Measurements from ENCODE around the gene PNMA6A. TPM values are rescaled to one million over a fixed set of nuclear protein-coding genes. Genes with fewer than 3 reads are reported as not detected.
"Not testable (repeated sequence)": the region's sequence is repeated elsewhere in the genome, so short reads cannot be mapped to it uniquely, and the experiment has no call there.

The PNMA6A gene
- total RNA-seq, 1 experiment from 2014 or later: 7.4 TPM

DNA sequence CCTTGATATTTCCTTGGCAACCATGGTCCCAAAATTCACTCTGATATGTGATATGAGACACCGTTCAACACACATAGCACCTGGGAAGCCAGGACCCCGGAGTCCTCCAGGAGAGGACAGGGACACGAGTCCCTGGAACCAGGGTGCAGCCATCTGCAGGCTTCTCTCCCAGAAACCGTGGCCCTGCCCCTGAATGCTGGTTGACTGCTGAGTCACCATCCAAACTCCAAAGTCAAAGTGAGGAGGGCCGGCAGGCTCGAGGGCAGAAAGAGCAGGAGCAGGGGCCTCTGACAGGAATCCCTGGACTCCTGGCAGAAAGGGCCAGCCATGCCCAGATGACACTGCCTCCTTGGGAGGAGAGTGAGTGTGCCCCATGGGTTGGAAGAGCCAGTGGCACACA lies 6.9 kb upstream of the PNMA6A start:
- ChIA-PET POLR2A (no interaction called here), CTCF (no interaction called here)
- Histone ChIP-seq H3K36me3 (ENCODE audit: control insufficient read depth, insufficient read depth, low read length) (no peaks in the 10 kb centered on the region), H3K27ac (ENCODE audit: low read length) (no peak overlapping the region), H3K27me3 (ENCODE audit: control insufficient read depth, insufficient read depth, low read length) (no peaks in the 10 kb centered on the region; the same call in 1 of the 2 replicates), H3K4me3 (ENCODE audit: low read depth in 2 of 2, low read length in 2 of 2) (no peak overlapping the region), H3K4me1 (ENCODE audit: control insufficient read depth, insufficient read depth, low read length) (no peaks in the 10 kb centered on the region), H3K9me3 (ENCODE audit: control insufficient read depth, insufficient read depth, low read depth, low read length) (no peaks in the 10 kb centered on the region)
- intact Hi-C loops (cut with micrococcal nuclease; ENCODE audit: unreplicated experiment) (no loop called here), in situ Hi-C loops (cut with HindIII; ENCODE audit: low pct_unique_long_range_greater_than_20kb, low sequenced_read_pairs) (no loop called here)
- no peak for DNase-seq (ENCODE audit: low read depth, low spot score)
- ATAC-seq: no peak
- TF ChIP-seq CTCF (IDR thresholded peaks at IDR 0.05) (no peak), SIN3A (IDR thresholded peaks at IDR 0.05; ENCODE audit: borderline replicate concordance, insufficient read depth, low read depth, low read length) (no peak), POLR2AphosphoS5 (IDR thresholded peaks at IDR 0.05; ENCODE audit: low read depth, low read length) (no peak)
- TF ChIP-seq, protein P1, sequence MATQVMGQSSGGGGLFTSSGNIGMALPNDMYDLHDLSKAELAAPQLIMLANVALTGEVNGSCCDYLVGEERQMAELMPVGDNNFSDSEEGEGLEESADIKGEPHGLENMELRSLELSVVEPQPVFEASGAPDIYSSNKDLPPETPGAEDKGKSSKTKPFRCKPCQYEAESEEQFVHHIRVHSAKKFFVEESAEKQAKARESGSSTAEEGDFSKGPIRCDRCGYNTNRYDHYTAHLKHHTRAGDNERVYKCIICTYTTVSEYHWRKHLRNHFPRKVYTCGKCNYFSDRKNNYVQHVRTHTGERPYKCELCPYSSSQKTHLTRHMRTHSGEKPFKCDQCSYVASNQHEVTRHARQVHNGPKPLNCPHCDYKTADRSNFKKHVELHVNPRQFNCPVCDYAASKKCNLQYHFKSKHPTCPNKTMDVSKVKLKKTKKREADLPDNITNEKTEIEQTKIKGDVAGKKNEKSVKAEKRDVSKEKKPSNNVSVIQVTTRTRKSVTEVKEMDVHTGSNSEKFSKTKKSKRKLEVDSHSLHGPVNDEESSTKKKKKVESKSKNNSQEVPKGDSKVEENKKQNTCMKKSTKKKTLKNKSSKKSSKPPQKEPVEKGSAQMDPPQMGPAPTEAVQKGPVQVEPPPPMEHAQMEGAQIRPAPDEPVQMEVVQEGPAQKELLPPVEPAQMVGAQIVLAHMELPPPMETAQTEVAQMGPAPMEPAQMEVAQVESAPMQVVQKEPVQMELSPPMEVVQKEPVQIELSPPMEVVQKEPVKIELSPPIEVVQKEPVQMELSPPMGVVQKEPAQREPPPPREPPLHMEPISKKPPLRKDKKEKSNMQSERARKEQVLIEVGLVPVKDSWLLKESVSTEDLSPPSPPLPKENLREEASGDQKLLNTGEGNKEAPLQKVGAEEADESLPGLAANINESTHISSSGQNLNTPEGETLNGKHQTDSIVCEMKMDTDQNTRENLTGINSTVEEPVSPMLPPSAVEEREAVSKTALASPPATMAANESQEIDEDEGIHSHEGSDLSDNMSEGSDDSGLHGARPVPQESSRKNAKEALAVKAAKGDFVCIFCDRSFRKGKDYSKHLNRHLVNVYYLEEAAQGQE (IDR thresholded peaks at IDR 0.05; ENCODE audit: insufficient read depth in 1 of 2, low read depth in 2 of 2, low read length in 1 of 2): no peak
- BruUV-seq (replicated peaks): no TSS peak

DNA sequence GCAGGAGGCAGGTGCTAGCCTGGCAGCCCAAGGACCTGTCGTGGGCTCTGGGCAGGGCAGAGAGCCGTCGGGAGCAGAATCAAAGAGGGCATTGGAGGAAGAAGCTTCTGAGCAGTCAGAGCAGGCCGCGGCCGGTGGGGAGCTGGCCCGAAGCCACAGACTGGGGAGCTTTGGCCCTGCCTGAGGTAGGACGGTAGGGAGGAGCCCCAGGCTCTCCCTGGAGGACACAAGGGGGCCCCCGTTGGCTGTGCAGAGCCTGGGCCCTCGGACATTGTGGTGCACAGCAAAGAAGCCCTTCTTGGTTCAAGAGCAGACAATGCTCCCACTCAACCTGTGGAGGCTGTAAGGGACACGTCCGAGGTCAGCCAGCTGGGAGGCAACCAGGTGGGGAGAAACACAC lies 5.9 kb upstream of the PNMA6A start:
- BruUV-seq (replicated peaks); intact Hi-C loops (cut with micrococcal nuclease; ENCODE audit: unreplicated experiment): not testable (repeated sequence)

DNA sequence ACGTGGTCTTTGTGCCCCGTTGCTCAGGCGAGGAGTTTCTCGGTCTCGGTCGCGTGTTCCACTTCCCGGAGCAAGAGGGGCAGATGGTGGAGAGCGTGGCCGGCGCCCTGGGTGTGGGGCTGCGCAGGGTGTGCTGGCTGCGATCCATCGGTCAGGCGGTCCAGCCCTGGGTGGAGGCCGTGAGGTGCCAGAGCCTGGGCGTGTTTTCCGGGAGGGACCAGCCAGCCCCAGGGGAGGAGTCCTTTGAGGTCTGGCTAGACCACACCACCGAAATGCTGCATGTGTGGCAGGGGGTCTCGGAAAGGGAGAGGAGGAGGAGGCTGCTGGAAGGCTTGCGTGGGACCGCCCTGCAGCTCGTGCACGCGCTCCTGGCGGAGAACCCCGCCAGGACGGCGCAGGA lies 1.1 kb downstream of the PNMA6A start:
- H3K4me1 ChIP-seq (ENCODE audit: control insufficient read depth, insufficient read depth, low read length); H3K27ac ChIP-seq (ENCODE audit: low read length); POLR2A ChIA-PET; DNase-seq (ENCODE audit: low read depth, low spot score); in situ Hi-C loops (cut with HindIII; ENCODE audit: low pct_unique_long_range_greater_than_20kb, low sequenced_read_pairs); H3K4me3 ChIP-seq (ENCODE audit: low read depth in 2 of 2, low read length in 2 of 2); H3K9me3 ChIP-seq (ENCODE audit: control insufficient read depth, insufficient read depth, low read depth, low read length); H3K27me3 ChIP-seq (ENCODE audit: control insufficient read depth, insufficient read depth, low read length); CTCF ChIA-PET; ATAC-seq; BruUV-seq (replicated peaks); H3K36me3 ChIP-seq (ENCODE audit: control insufficient read depth, insufficient read depth, low read length); intact Hi-C loops (cut with micrococcal nuclease; ENCODE audit: unreplicated experiment): not testable (repeated sequence)

More for the DNA sequence above, 5.9 kb upstream of the PNMA6A start:
- DNase-seq (ENCODE audit: low read depth, low spot score); H3K4me1 ChIP-seq (ENCODE audit: control insufficient read depth, insufficient read depth, low read length); CTCF ChIA-PET; H3K36me3 ChIP-seq (ENCODE audit: control insufficient read depth, insufficient read depth, low read length); POLR2A ChIA-PET; H3K4me3 ChIP-seq (ENCODE audit: low read depth in 2 of 2, low read length in 2 of 2); in situ Hi-C loops (cut with HindIII; ENCODE audit: low pct_unique_long_range_greater_than_20kb, low sequenced_read_pairs); H3K27ac ChIP-seq (ENCODE audit: low read length); H3K9me3 ChIP-seq (ENCODE audit: control insufficient read depth, insufficient read depth, low read depth, low read length); H3K27me3 ChIP-seq (ENCODE audit: control insufficient read depth, insufficient read depth, low read length): not testable (repeated sequence)
- 0 out of 2 replicates have a peak, but pooled peaks have one; percentile 20 for ATAC-seq
